ENCODE data around the gene KLHL29.

DNA sequence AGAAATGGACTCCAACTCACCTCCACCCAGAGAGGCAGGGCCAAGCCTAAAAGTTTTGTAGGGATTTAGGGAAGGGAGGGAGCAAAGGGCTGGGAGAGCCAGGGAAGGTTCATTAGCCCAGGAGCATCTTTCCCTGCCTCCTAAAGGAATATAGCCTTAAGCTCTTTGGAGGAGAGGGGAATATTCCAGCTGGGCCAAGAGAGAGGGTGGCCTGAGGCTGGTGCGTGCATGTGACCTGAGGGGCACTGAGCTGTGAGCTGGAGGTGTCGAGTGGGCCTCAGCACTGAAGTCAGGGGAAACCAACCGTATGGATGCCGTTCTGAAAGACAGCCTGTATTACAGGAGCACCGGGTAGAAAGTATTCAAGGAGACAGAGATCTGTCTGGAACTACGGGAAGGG is 112.6 kb downstream of the KLHL29 start:
- TF ChIP-seq, protein P1, sequence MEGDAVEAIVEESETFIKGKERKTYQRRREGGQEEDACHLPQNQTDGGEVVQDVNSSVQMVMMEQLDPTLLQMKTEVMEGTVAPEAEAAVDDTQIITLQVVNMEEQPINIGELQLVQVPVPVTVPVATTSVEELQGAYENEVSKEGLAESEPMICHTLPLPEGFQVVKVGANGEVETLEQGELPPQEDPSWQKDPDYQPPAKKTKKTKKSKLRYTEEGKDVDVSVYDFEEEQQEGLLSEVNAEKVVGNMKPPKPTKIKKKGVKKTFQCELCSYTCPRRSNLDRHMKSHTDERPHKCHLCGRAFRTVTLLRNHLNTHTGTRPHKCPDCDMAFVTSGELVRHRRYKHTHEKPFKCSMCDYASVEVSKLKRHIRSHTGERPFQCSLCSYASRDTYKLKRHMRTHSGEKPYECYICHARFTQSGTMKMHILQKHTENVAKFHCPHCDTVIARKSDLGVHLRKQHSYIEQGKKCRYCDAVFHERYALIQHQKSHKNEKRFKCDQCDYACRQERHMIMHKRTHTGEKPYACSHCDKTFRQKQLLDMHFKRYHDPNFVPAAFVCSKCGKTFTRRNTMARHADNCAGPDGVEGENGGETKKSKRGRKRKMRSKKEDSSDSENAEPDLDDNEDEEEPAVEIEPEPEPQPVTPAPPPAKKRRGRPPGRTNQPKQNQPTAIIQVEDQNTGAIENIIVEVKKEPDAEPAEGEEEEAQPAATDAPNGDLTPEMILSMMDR (IDR thresholded peaks at IDR 0.05), result no peak
- TF ChIP-seq POLR2A (IDR thresholded peaks at IDR 0.05), result no peak
